GM23338 (cell line): ENCODE data around the gene ABCD1. TPM values are rescaled to one million over a fixed set of nuclear protein-coding genes. Genes with fewer than 3 reads are reported as not detected.

Experiments
- ATAC-seq: fragments of 200-7000 bp; cut with Tn5 transposase; 3 replicates; pipeline ENCODE4 v1.9.1; 2020
- DNase-seq: peaks from one replicate; pipeline ENCODE4 v3.0.0-alpha.2; 2015; ENCODE audit warnings: low spot score
- H2AFZ ChIP-seq: fragments of 200-600 bp; sonication (generic); 2 replicates; pipeline ENCODE4 v1.8.0; 2016; ENCODE audit warnings: antibody characterized with exemption, mild to moderate bottlenecking, moderate library complexity
- H3F3A ChIP-seq: fragments of 200-600 bp; sonication (generic); replicated peaks from 2 replicates; pipeline ENCODE4 v1.8.0; 2017; ENCODE audit warnings: antibody characterized with exemption, mixed run types, low read depth
- H3K27ac ChIP-seq: fragments of 200-600 bp; sonication (generic); 2 replicates; pipeline ENCODE4 v1.6.1; 2016; ENCODE audit warnings: low read depth
- H3K27me3 ChIP-seq: fragments of 200-600 bp; sonication (generic); 2 replicates; pipeline ENCODE4 v1.8.0; 2016; ENCODE audit warnings: mild to moderate bottlenecking, mixed run types, moderate library complexity; ENCODE audit not compliant: insufficient read depth
- H3K36me3 ChIP-seq: fragments of 200-600 bp; sonication (generic); 2 replicates; pipeline ENCODE4 v1.8.0; 2016; ENCODE audit warnings: mild to moderate bottlenecking; ENCODE audit not compliant: insufficient read depth
- H3K4me1 ChIP-seq: fragments of 200-600 bp; sonication (generic); 2 replicates; pipeline ENCODE4 v1.8.0; 2016; ENCODE audit warnings: mild to moderate bottlenecking, moderate library complexity; ENCODE audit not compliant: insufficient read depth
- H3K4me2 ChIP-seq: fragments of 200-600 bp; sonication (generic); 2 replicates; pipeline ENCODE4 v1.7.1; 2017; ENCODE audit warnings: mixed run types
- H3K4me3 ChIP-seq: fragments of 200-600 bp; sonication (generic); 2 replicates; pipeline ENCODE4 v1.6.1; 2016; ENCODE audit warnings: mixed run types
- H3K79me2 ChIP-seq: fragments of 200-600 bp; sonication (generic); replicated peaks from 2 replicates; pipeline ENCODE4 v1.8.0; 2017; ENCODE audit warnings: mild to moderate bottlenecking; ENCODE audit not compliant: insufficient read depth
- H3K9me2 ChIP-seq: fragments of 200-600 bp; sonication (generic); 2 replicates; pipeline ENCODE4 v1.8.0; 2017; ENCODE audit not compliant: insufficient read depth
- H4K20me1 ChIP-seq: fragments of 200-600 bp; sonication (generic); replicated peaks from 2 replicates; pipeline ENCODE4 v1.8.0; 2017; ENCODE audit warnings: mild to moderate bottlenecking; ENCODE audit not compliant: insufficient read depth
- H3K27ac Mint-ChIP-seq: 2 replicates; pipeline ENCODE4 v1.8.0; 2020; ENCODE audit warnings: inconsistent platforms, mild to moderate bottlenecking, moderate library complexity, mixed read lengths
- H3K27me3 Mint-ChIP-seq: 3 replicates; pipeline ENCODE4 v1.8.0; 2022; ENCODE audit warnings: low read depth, mild to moderate bottlenecking, moderate library complexity, mixed read lengths, inconsistent platforms; ENCODE audit not compliant: insufficient read depth, poor library complexity
- H3K36me3 Mint-ChIP-seq: 3 replicates; pipeline ENCODE4 v1.8.0; 2021; ENCODE audit warnings: low read depth, mild to moderate bottlenecking, inconsistent platforms, moderate library complexity, mixed read lengths
- H3K4me1 Mint-ChIP-seq: 3 replicates; pipeline ENCODE4 v1.8.0; 2020; ENCODE audit warnings: mild to moderate bottlenecking, inconsistent platforms, mixed read lengths
- H3K4me3 Mint-ChIP-seq: 3 replicates; pipeline ENCODE4 v1.8.0; 2021; ENCODE audit warnings: moderate library complexity, mild to moderate bottlenecking, inconsistent platforms, mixed read lengths
- H3K9me3 Mint-ChIP-seq: 3 replicates; pipeline ENCODE4 v1.8.0; 2020; ENCODE audit warnings: moderate library complexity, mild to moderate bottlenecking, inconsistent platforms, mixed read lengths
- CREB1 ChIP-seq: fragments of 250-450 bp; sonication (Bioruptor Pico); IDR thresholded peaks from 2 replicates; pipeline ENCODE4 v1.5.0; 2020; ENCODE audit warnings: low read depth, mild to moderate bottlenecking, moderate library complexity
- EZH2 ChIP-seq: fragments of 200-600 bp; sonication (generic); IDR thresholded peaks from one replicate; pipeline ENCODE4 v1.8.0; 2017; ENCODE audit warnings: antibody characterized with exemption, mild to moderate bottlenecking, low read depth; ENCODE audit not compliant: unreplicated experiment
- EZH2phosphoT487 ChIP-seq: fragments of 200-600 bp; sonication (generic); IDR thresholded peaks from one replicate; pipeline ENCODE4 v1.8.1; 2018; ENCODE audit warnings: antibody characterized with exemption; ENCODE audit not compliant: unreplicated experiment
- JUNB ChIP-seq: IDR thresholded peaks from one replicate; pipeline ENCODE4 v1.6.1; 2016; ENCODE audit warnings: antibody characterized with exemption; ENCODE audit not compliant: unreplicated experiment
- NANOG ChIP-seq: IDR thresholded peaks from 2 replicates; pipeline ENCODE4 v1.6.1; 2016; ENCODE audit warnings: antibody characterized with exemption, borderline replicate concordance
- POLR2AphosphoS5 ChIP-seq: IDR thresholded peaks from 2 replicates; pipeline ENCODE4 v1.6.1; 2016; ENCODE audit warnings: antibody characterized with exemption, low read depth
- ZNF331 ChIP-seq: fragments of 250-450 bp; sonication (Bioruptor Pico); IDR thresholded peaks from 2 replicates; pipeline ENCODE4 v1.5.0; 2020; ENCODE audit warnings: low read depth, mild to moderate bottlenecking, moderate library complexity
- polyA plus RNA-seq: library from polyadenylated mRNA; unstranded; fragments of >200 nt; fragmentation: Nextera tagmentation; extraction: Ambion mirVana; gene quantifications from 2 replicates; pipeline ENCODE4 v1.2.1, GENCODE V29; 2016
- total RNA-seq: library from RNA; depleted of rRNA; stranded (reverse); fragments of >200 nt; shearing (Covaris generic); gene quantifications from 2 replicates; pipeline ENCODE4 v1.2.3, GENCODE V29; 2014
- TF ChIP-seq, protein P1 (sequence below): IDR thresholded peaks from 2 replicates; pipeline ENCODE4 v1.6.1; 2016; ENCODE audit warnings: antibody characterized with exemption
- TF ChIP-seq, protein P2 (sequence below): IDR thresholded peaks from one replicate; pipeline ENCODE4 v1.6.1; 2018; ENCODE audit warnings: antibody characterized with exemption; ENCODE audit not compliant: unreplicated experiment
- TF ChIP-seq, protein P3 (sequence below): fragments of 250-450 bp; sonication (Bioruptor Pico); IDR thresholded peaks from 2 replicates; pipeline ENCODE4 v1.5.0; 2020; ENCODE audit warnings: mild to moderate bottlenecking, moderate library complexity

The ABCD1 gene
- total and polyA plus RNA-seq, 2 experiments from 2014 or later: 2.4 to 8.9 TPM

DNA sequence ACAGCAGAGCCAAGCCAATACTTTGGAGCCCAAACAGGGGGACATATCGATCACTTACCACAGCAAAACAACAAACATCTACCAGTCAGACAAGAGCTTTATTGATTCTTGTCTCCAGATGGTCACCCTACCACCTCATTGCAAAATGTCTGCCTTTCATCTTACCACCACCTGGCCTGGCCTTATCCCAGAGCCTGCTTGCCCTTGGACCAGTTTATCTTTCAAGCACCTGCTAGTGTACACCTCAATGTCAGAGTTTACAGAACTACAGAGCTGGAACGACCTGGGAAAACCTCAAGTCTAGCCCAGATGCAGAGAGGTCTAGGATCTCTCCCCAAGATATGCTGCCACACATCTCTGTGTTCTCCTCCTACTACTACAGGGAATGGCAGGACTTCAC lies 5.0 kb upstream of the ABCD1 start (continued):
- TF ChIP-seq, protein P1, sequence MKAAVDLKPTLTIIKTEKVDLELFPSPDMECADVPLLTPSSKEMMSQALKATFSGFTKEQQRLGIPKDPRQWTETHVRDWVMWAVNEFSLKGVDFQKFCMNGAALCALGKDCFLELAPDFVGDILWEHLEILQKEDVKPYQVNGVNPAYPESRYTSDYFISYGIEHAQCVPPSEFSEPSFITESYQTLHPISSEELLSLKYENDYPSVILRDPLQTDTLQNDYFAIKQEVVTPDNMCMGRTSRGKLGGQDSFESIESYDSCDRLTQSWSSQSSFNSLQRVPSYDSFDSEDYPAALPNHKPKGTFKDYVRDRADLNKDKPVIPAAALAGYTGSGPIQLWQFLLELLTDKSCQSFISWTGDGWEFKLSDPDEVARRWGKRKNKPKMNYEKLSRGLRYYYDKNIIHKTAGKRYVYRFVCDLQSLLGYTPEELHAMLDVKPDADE: no peak
- TF ChIP-seq ZNF331 (CRISPR knock-in tag) (no peak), NANOG (no peak), EZH2phosphoT487 (no peak), JUNB (no peak), POLR2AphosphoS5 (no peak)
- TF ChIP-seq, protein P2, sequence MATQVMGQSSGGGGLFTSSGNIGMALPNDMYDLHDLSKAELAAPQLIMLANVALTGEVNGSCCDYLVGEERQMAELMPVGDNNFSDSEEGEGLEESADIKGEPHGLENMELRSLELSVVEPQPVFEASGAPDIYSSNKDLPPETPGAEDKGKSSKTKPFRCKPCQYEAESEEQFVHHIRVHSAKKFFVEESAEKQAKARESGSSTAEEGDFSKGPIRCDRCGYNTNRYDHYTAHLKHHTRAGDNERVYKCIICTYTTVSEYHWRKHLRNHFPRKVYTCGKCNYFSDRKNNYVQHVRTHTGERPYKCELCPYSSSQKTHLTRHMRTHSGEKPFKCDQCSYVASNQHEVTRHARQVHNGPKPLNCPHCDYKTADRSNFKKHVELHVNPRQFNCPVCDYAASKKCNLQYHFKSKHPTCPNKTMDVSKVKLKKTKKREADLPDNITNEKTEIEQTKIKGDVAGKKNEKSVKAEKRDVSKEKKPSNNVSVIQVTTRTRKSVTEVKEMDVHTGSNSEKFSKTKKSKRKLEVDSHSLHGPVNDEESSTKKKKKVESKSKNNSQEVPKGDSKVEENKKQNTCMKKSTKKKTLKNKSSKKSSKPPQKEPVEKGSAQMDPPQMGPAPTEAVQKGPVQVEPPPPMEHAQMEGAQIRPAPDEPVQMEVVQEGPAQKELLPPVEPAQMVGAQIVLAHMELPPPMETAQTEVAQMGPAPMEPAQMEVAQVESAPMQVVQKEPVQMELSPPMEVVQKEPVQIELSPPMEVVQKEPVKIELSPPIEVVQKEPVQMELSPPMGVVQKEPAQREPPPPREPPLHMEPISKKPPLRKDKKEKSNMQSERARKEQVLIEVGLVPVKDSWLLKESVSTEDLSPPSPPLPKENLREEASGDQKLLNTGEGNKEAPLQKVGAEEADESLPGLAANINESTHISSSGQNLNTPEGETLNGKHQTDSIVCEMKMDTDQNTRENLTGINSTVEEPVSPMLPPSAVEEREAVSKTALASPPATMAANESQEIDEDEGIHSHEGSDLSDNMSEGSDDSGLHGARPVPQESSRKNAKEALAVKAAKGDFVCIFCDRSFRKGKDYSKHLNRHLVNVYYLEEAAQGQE: no peak

DNA sequence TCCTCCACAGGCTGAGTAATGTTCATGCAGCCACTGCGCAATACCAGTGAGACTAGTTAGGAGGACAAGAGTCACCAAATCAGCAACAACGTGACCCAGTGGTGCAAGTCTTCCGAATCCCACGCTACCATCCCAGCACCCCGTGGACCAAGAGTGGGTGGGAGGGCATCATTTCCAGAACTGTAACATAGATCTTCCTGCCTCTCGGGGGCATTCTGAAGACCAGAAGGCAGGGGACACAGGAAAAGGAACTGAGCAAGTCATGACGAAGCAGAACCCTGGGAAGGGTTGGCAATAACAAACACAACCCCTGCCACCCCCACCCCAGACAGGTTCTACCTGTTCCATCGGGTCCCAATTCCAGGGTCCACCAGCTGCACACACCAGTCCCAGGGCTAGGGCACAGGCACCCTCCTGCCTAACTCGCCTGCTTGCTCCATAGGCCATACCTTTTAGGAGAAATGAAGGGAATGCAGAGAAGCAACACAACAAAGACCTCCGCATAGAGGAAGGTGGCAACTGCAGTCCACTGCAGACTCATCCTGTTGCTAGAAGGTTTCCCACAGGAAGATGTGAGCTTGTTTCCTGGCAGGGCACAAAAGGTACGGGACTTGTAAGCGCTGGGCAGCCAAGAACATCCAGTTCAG lies 1.8 kb upstream of the ABCD1 start:
- Histone ChIP-seq H3F3A (no peaks in the 10 kb centered on the region), H3K4me2 (peak overlapping the region; percentile 84), H3K79me2 (peaks cover 27% of the 10 kb centered on the region), H2AFZ (no peak overlapping the region), H3K4me1 (peaks cover 15% of the 10 kb centered on the region; the same call in 1 of the 2 replicates), H3K27ac (no peak overlapping the region), H4K20me1 (0 out of 2 replicates have a peak, but pooled peaks cover 10% of the 10 kb centered on the region), H3K27me3 (no peaks in the 10 kb centered on the region), H3K9me2 (no peaks in the 10 kb centered on the region), H3K36me3 (no peaks in the 10 kb centered on the region), H3K4me3 (peak overlapping the region; percentile 65)
- Mint-ChIP-seq H3K27me3 (no peaks in the 10 kb centered on the region), H3K4me1 (peaks cover 15% of the 10 kb centered on the region; the same call in 2 of the 3 replicates), H3K36me3 (peaks cover 35% of the 10 kb centered on the region), H3K4me3 (peak overlapping the region; percentile 90), H3K9me3 (no peaks in the 10 kb centered on the region), H3K27ac (0 out of 2 replicates have a peak overlapping the region, but pooled peaks have one; percentile 83)
- no peak for DNase-seq
- ATAC-seq: no peak
- no peak for TF ChIP-seq NANOG
- TF ChIP-seq, protein P2: no peak
- TF ChIP-seq ZNF331 (CRISPR knock-in tag): no peak
- TF ChIP-seq EZH2: no peak
- TF ChIP-seq, protein P3, sequence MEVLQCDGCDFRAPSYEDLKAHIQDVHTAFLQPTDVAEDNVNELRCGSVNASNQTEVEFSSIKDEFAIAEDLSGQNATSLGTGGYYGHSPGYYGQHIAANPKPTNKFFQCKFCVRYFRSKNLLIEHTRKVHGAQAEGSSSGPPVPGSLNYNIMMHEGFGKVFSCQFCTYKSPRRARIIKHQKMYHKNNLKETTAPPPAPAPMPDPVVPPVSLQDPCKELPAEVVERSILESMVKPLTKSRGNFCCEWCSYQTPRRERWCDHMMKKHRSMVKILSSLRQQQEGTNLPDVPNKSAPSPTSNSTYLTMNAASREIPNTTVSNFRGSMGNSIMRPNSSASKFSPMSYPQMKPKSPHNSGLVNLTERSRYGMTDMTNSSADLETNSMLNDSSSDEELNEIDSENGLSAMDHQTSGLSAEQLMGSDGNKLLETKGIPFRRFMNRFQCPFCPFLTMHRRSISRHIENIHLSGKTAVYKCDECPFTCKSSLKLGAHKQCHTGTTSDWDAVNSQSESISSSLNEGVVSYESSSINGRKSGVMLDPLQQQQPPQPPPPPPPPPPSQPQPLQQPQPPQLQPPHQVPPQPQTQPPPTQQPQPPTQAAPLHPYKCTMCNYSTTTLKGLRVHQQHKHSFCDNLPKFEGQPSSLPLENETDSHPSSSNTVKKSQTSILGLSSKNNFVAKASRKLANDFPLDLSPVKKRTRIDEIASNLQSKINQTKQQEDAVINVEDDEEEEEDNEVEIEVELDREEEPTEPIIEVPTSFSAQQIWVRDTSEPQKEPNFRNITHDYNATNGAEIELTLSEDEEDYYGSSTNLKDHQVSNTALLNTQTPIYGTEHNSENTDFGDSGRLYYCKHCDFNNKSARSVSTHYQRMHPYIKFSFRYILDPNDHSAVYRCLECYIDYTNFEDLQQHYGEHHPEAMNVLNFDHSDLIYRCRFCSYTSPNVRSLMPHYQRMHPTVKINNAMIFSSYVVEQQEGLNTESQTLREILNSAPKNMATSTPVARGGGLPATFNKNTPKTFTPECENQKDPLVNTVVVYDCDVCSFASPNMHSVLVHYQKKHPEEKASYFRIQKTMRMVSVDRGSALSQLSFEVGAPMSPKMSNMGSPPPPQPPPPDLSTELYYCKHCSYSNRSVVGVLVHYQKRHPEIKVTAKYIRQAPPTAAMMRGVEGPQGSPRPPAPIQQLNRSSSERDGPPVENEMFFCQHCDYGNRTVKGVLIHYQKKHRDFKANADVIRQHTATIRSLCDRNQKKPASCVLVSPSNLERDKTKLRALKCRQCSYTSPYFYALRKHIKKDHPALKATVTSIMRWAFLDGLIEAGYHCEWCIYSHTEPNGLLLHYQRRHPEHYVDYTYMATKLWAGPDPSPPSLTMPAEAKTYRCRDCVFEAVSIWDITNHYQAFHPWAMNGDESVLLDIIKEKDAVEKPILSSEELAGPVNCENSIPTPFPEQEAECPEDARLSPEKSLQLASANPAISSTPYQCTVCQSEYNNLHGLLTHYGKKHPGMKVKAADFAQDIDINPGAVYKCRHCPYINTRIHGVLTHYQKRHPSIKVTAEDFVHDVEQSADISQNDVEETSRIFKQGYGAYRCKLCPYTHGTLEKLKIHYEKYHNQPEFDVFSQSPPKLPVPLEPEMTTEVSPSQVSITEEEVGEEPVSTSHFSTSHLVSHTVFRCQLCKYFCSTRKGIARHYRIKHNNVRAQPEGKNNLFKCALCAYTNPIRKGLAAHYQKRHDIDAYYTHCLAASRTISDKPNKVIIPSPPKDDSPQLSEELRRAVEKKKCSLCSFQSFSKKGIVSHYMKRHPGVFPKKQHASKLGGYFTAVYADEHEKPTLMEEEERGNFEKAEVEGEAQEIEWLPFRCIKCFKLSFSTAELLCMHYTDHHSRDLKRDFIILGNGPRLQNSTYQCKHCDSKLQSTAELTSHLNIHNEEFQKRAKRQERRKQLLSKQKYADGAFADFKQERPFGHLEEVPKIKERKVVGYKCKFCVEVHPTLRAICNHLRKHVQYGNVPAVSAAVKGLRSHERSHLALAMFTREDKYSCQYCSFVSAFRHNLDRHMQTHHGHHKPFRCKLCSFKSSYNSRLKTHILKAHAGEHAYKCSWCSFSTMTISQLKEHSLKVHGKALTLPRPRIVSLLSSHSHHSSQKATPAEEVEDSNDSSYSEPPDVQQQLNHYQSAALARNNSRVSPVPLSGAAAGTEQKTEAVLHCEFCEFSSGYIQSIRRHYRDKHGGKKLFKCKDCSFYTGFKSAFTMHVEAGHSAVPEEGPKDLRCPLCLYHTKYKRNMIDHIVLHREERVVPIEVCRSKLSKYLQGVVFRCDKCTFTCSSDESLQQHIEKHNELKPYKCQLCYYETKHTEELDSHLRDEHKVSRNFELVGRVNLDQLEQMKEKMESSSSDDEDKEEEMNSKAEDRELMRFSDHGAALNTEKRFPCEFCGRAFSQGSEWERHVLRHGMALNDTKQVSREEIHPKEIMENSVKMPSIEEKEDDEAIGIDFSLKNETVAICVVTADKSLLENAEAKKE (CRISPR knock-in tag): no peak
- no peak for TF ChIP-seq CREB1 (CRISPR knock-in tag)
